GM12878 (cell line): ENCODE results near the gene MVB12B. TPM values are rescaled to one million over a fixed set of nuclear protein-coding genes. Genes with fewer than 3 reads are reported as not detected.

Experiments used
- ATAC-seq: fragments of 200-7000 bp; cut with Tn5 transposase; 3 replicates; pipeline ENCODE4 v1.9.1; 2020; ENCODE audit warnings: mild to moderate bottlenecking, moderate library complexity
- BruUV-seq: library from RNA; stranded (reverse); fragments of 400-500 nt; replicated peaks from 2 replicates; lab custom pipeline; 2021; lab: Mats Ljungman, UMichigan
- CTCF ChIA-PET: fragments of 300-600 bp; sonication (Branson Sonifier 250); formaldehyde crosslinking; extraction: SDS; loops from one replicate; lab custom pipeline; 2021; ENCODE audit warnings: inconsistent platforms; lab: Yijun Ruan, JAX
- POLR2A ChIA-PET: fragments of 350-600 bp; formaldehyde crosslinking; extraction: SDS; loops from one replicate; lab custom pipeline; 2021; ENCODE audit warnings: inconsistent platforms; lab: Charles Lee
- RAD21 ChIA-PET: fragments of 300-600 bp; sonication (Branson Sonifier 250); formaldehyde crosslinking; loops from one replicate; lab custom pipeline; 2023; ENCODE audit warnings: antibody characterized with exemption; ENCODE audit not compliant: unreplicated experiment; lab: Charles Lee
- SMC1A ChIA-PET: fragments of 300-600 bp; sonication (Branson Sonifier 250); formaldehyde crosslinking; loops from one replicate; lab custom pipeline; 2023; ENCODE audit not compliant: unreplicated experiment, uncharacterized antibody; lab: Charles Lee
- DNase-seq: peaks from one replicate; pipeline ENCODE4 v3.0.0-alpha.2; 2011; ENCODE audit warnings: low read depth, low spot score
- FAIRE-seq: peaks from 3 replicates; lab custom pipeline; 2011; peaks lifted over from hg19 to GRCh38; lab: Jason Lieb, UNC
- H2AFZ ChIP-seq: 2 replicates; pipeline ENCODE4 v1.6.0; 2011; ENCODE audit warnings: low read depth, low read length, control low read depth; ENCODE audit not compliant: control insufficient read depth
- H3K27ac ChIP-seq: 2 replicates; pipeline ENCODE4 v1.5.1; 2011; ENCODE audit warnings: control low read depth; ENCODE audit not compliant: control insufficient read depth, insufficient read depth
- H3K27me3 ChIP-seq, 2 experiments: replicated peaks in 1 of 2; 2 replicates each; pipeline versions ENCODE4 v1.6.0 to v1.6.1; 2011; ENCODE audit warnings: low read length in 1 of 2; ENCODE audit not compliant: control insufficient read depth in 2 of 2, insufficient read depth in 2 of 2
- H3K36me3 ChIP-seq, 2 experiments: 2 replicates each; pipeline ENCODE4 v1.5.1; 2011; ENCODE audit warnings: low read length in 1 of 2; ENCODE audit not compliant: control insufficient read depth in 2 of 2, insufficient read depth in 2 of 2
- H3K4me1 ChIP-seq: 2 replicates; pipeline ENCODE4 v1.6.1; 2011; ENCODE audit warnings: mild to moderate bottlenecking, low read length, moderate library complexity, mixed read lengths; ENCODE audit not compliant: control insufficient read depth, insufficient read depth
- H3K4me2 ChIP-seq: 2 replicates; pipeline ENCODE4 v1.6.0; 2011; ENCODE audit warnings: control low read depth; ENCODE audit not compliant: control insufficient read depth, insufficient read depth
- H3K4me3 ChIP-seq: fragments of 200-600 bp; sonication (generic); 2 replicates; pipeline ENCODE4 v1.5.1; 2016
- H3K79me2 ChIP-seq: 2 replicates; pipeline ENCODE4 v1.6.0; 2011; ENCODE audit warnings: low read length; ENCODE audit not compliant: control insufficient read depth, insufficient read depth
- H3K9ac ChIP-seq: 2 replicates; pipeline ENCODE4 v1.8.0; 2011; ENCODE audit warnings: low read length, control low read depth, mixed read lengths; ENCODE audit not compliant: control insufficient read depth, insufficient read depth
- H3K9me3 ChIP-seq: replicated peaks from 3 replicates; pipeline ENCODE4 v1.5.1; 2011; ENCODE audit warnings: mild to moderate bottlenecking, low read length; ENCODE audit not compliant: control insufficient read depth, insufficient read depth
- H4K20me1 ChIP-seq: 2 replicates; pipeline ENCODE4 v1.6.0; 2011; ENCODE audit not compliant: control insufficient read depth, insufficient read depth
- ATF3 ChIP-seq: IDR thresholded peaks from 2 replicates; pipeline ENCODE4 v1.6.1; 2011; ENCODE audit warnings: low read depth, mild to moderate bottlenecking, low read length, moderate library complexity, borderline replicate concordance; ENCODE audit errors: extremely low read depth
- FOXK2 ChIP-seq: fragments of 450-650 bp; IDR thresholded peaks from 2 replicates; pipeline ENCODE4 v1.6.1; 2017; ENCODE audit warnings: mild to moderate bottlenecking, moderate library complexity
- MYB ChIP-seq: fragments of 150-350 bp; IDR thresholded peaks from 2 replicates; pipeline ENCODE4 v1.6.1; 2014; ENCODE audit warnings: mild to moderate bottlenecking, low read depth, low read length, borderline replicate concordance
- MYC ChIP-seq: IDR thresholded peaks from 2 replicates; pipeline ENCODE4 v1.6.1; 2011; ENCODE audit warnings: mild to moderate bottlenecking, low read length, moderate library complexity, inconsistent platforms; ENCODE audit not compliant: insufficient read depth, insufficient replicate concordance, insufficient read length, severe bottlenecking
- NBN ChIP-seq: fragments of 450-650 bp; IDR thresholded peaks from 2 replicates; pipeline ENCODE4 v1.6.1; 2016
- NR2C2 ChIP-seq: IDR thresholded peaks from 2 replicates; pipeline ENCODE4 v1.6.1; 2011; ENCODE audit warnings: borderline replicate concordance, low read depth; ENCODE audit not compliant: control insufficient read depth, insufficient read length
- RAD51 ChIP-seq: fragments of 450-650 bp; IDR thresholded peaks from 2 replicates; pipeline ENCODE4 v1.6.1; 2016; ENCODE audit warnings: moderate library complexity, mild to moderate bottlenecking, inconsistent platforms
- RBBP5 ChIP-seq: fragments of 200-600 bp; sonication (generic); conservative IDR thresholded peaks from 2 replicates; pipeline ENCODE4 v1.6.1; 2016
- RELB ChIP-seq: fragments of 450-650 bp; IDR thresholded peaks from 2 replicates; pipeline ENCODE4 v1.6.1; 2017; ENCODE audit warnings: low read depth, mild to moderate bottlenecking, moderate library complexity
- RFX5 ChIP-seq: IDR thresholded peaks from 2 replicates; pipeline ENCODE4 v1.6.1; 2011; ENCODE audit warnings: low read depth, low read length, improper control_type of control experiment
- TBL1XR1 ChIP-seq: IDR thresholded peaks from 2 replicates; pipeline ENCODE4 v1.6.1; 2012; ENCODE audit warnings: low read depth, low read length, improper control_type of control experiment
- TCF12 ChIP-seq: IDR thresholded peaks from 2 replicates; pipeline ENCODE4 v1.6.1; 2011; ENCODE audit warnings: low read depth, mild to moderate bottlenecking, low read length
- ZNF217 ChIP-seq: fragments of 450-650 bp; IDR thresholded peaks from 2 replicates; pipeline ENCODE4 v1.6.1; 2017; ENCODE audit warnings: antibody characterized with exemption, mild to moderate bottlenecking
- ZNF622 ChIP-seq: fragments of 450-650 bp; IDR thresholded peaks from 2 replicates; pipeline ENCODE4 v1.6.1; 2017; ENCODE audit warnings: mild to moderate bottlenecking, inconsistent platforms
- ZSCAN29 ChIP-seq: fragments of 450-650 bp; IDR thresholded peaks from 2 replicates; pipeline ENCODE4 v1.6.1; 2017; ENCODE audit warnings: mild to moderate bottlenecking, moderate library complexity
- WGBS: methylation state at CpG from one replicate; pipeline ENCODE4 v1.1.6; 2016; ENCODE audit warnings: low lambda C conversion rate; ENCODE audit not compliant: insufficient replicate concordance, insufficient coverage; ENCODE audit errors: missing lambda C conversion rate; 5-methylcytosine and 5-hydroxymethylcytosine counted together
- in situ Hi-C: fragments of 300-500 bp; cut with MboI; formaldehyde crosslinking; loops from 9 replicates; pipeline ENCODE4 v1.14.3; 2018; ENCODE audit warnings: mixed read lengths
- intact Hi-C: fragments of 100-400 bp; cut with micrococcal nuclease; formaldehyde crosslinking; loops from one replicate; pipeline ENCODE4 v1.14.2; 2022; ENCODE audit not compliant: unreplicated experiment
- polyA plus RNA-seq, 11 experiments: library from polyadenylated mRNA; depleted of rRNA in 4 of 11; unstranded in 6 of 11; stranded (reverse) in 5 of 11; fragments of >200 nt; fragmentation: Nextera tagmentation in 4 of 11; fragmentation: Illumina TruSeq in 1 of 11; extraction: Ambion mirVana in 4 of 11; extraction: Trizol in 1 of 11; gene quantifications; 1 replicate in 1 of 11; 2 replicates in 10 of 11; pipeline versions ENCODE4 v1.2.1 to v1.2.3, GENCODE V29; 2011 to 2016; ENCODE audit warnings: inconsistent platforms in 2 of 11, missing spikeins in 2 of 11, low read depth in 1 of 11
- total RNA-seq, 4 experiments: library from RNA; depleted of rRNA in 3 of 4; stranded (reverse); fragments of >200 nt in 3 of 4; fragmentation: Illumina TruSeq in 1 of 4; extraction: Trizol in 1 of 4; gene quantifications; 2 replicates each; pipeline versions ENCODE4 v1.2.1 to v1.2.3, GENCODE V29; 2013 to 2021

MVB12B gene
- total and polyA plus RNA-seq, 10 of the 15 experiments (the other 5 are each of a cell fraction or from before 2014, with no cell fraction given), result 0.08 TPM; not detected in 9

GRCh38 chr9:126503333-126504085, 176.9 kb downstream of the MVB12B start:
- BruUV-seq, result no TSS peak
- ChIA-PET RAD21 (no interaction called here), POLR2A (no interaction called here), SMC1A (no interaction called here), CTCF (no interaction called here)
- peaks cover 4% of the 10 kb centered on the region; the same call in 1 of the 2 replicates for H4K20me1 ChIP-seq
- H2AFZ ChIP-seq, result no peak overlapping the region
- no peaks in the 10 kb centered on the region for H3K9me3 ChIP-seq
- in situ Hi-C loops, result loop anchor here (5.0 kb wide), 1 partner anchor 54 kb away; no protein-coding TSS in a partner anchor
- H3K4me2 ChIP-seq, result no peak overlapping the region
- 25% methylated on average over 27 of the region's 28 CpGs for WGBS
- H3K27me3 ChIP-seq, result peaks cover 1 to 5% of the 10 kb centered on the region in 2 experiments; a peak in 3 of 4 replicates
- no peak overlapping the region for H3K9ac ChIP-seq
- no peak for FAIRE-seq
- DNase-seq, result no peak
- ATAC-seq, result no peak
- no peaks in the 10 kb centered on the region for H3K79me2 ChIP-seq
- intact Hi-C loops, result no loop called here
- H3K36me3 ChIP-seq, result no peaks in the 10 kb centered on the region
- H3K27ac ChIP-seq, result no peak overlapping the region
- no peaks in the 10 kb centered on the region for H3K4me1 ChIP-seq
- TF ChIP-seq TBL1XR1 (no peak), RFX5 (no peak), ATF3 (no peak), FOXK2 (no peak), RBBP5 (no peak), ZSCAN29 (no peak), NR2C2 (no peak), MYB (no peak), RAD51 (no peak), TCF12 (no peak), NBN (no peak), MYC (no peak), ZNF217 (no peak), RELB (no peak), ZNF622 (no peak)
- TF ChIP-seq, all 136 proteins: peak for 0
- no peak overlapping the region for H3K4me3 ChIP-seq
